HEK293T (cell line): ENCODE results near the gene SLC36A3.

Experiments
- ARNT ChIP-seq: fragments of 450-650 bp; IDR thresholded peaks from 2 replicates; pipeline ENCODE4 v1.6.1; 2017; ENCODE audit warnings: mild to moderate bottlenecking
- BHLHE40 ChIP-seq: fragments of 450-650 bp; IDR thresholded peaks from 2 replicates; pipeline ENCODE4 v1.6.1; 2016; ENCODE audit warnings: mild to moderate bottlenecking, moderate library complexity, borderline replicate concordance
- ELF4 ChIP-seq: fragments of 450-650 bp; IDR thresholded peaks from 2 replicates; pipeline ENCODE4 v1.6.1; 2017; ENCODE audit warnings: antibody characterized with exemption
- FOXA1 ChIP-seq: fragments of 450-650 bp; IDR thresholded peaks from 2 replicates; pipeline ENCODE4 v1.6.1; 2016; ENCODE audit warnings: mild to moderate bottlenecking
- FOXK2 ChIP-seq: fragments of 450-650 bp; IDR thresholded peaks from 2 replicates; pipeline ENCODE4 v1.6.1; 2016; ENCODE audit warnings: mild to moderate bottlenecking
- L3MBTL2 ChIP-seq: fragments of 450-650 bp; conservative IDR thresholded peaks from 2 replicates; pipeline ENCODE4 v1.6.1; 2016; ENCODE audit warnings: mild to moderate bottlenecking
- NFRKB ChIP-seq: fragments of 450-650 bp; IDR thresholded peaks from 2 replicates; pipeline ENCODE4 v1.6.1; 2016; ENCODE audit warnings: mild to moderate bottlenecking, moderate library complexity
- SP1 ChIP-seq: fragments of 450-650 bp; IDR thresholded peaks from 2 replicates; pipeline ENCODE4 v1.6.1; 2017
- TARDBP ChIP-seq: fragments of 450-650 bp; IDR thresholded peaks from 2 replicates; pipeline ENCODE4 v1.6.1; 2016
- ZNF384 ChIP-seq: fragments of 450-650 bp; IDR thresholded peaks from 2 replicates; pipeline ENCODE4 v1.6.1; 2016
- TF ChIP-seq, protein P1 (sequence below): fragments of 450-650 bp; IDR thresholded peaks from 2 replicates; pipeline ENCODE4 v1.6.1; 2016

DNA sequence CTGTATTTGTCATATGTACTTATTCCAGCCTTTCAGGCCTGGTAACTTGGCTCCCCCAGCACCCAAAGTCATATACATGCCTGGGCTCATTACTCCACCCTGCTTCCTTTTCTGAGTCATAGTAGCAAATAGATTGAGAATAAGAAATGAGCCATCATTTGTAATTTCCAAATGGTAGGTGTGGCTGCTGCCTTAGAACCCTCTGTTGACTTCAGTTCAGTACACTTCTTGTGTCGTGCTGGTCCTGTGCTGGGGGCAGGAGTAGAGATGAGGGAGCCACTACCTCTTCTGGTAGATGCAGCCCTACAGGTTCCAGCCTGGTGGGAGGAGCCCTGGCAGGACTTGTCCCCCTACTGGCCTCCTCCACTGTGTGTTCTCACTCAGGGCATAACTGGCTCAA is 39.5 kb downstream of the SLC36A3 start:
- TF ChIP-seq, protein P1, sequence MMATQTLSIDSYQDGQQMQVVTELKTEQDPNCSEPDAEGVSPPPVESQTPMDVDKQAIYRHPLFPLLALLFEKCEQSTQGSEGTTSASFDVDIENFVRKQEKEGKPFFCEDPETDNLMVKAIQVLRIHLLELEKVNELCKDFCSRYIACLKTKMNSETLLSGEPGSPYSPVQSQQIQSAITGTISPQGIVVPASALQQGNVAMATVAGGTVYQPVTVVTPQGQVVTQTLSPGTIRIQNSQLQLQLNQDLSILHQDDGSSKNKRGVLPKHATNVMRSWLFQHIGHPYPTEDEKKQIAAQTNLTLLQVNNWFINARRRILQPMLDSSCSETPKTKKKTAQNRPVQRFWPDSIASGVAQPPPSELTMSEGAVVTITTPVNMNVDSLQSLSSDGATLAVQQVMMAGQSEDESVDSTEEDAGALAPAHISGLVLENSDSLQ: no peak
- TF ChIP-seq NFRKB (no peak), TARDBP (no peak), ZNF384 (no peak), ARNT (no peak), BHLHE40 (no peak), L3MBTL2 (no peak), ELF4 (no peak), SP1 (no peak), FOXA1 (no peak), FOXK2 (no peak)
